GM23338 (cell line): ENCODE measurements around the gene PATE3. TPM values are rescaled to one million over a fixed set of nuclear protein-coding genes. Genes with fewer than 3 reads are reported as not detected.

ENCODE experiments used
- ATAC-seq: fragments of 200-7000 bp; cut with Tn5 transposase; 3 replicates; pipeline ENCODE4 v1.9.1; 2020
- DNase-seq: peaks from one replicate; pipeline ENCODE4 v3.0.0-alpha.2; 2015; ENCODE audit warnings: low spot score
- H2AFZ ChIP-seq: fragments of 200-600 bp; sonication (generic); 2 replicates; pipeline ENCODE4 v1.8.0; 2016; ENCODE audit warnings: antibody characterized with exemption, mild to moderate bottlenecking, moderate library complexity
- H3F3A ChIP-seq: fragments of 200-600 bp; sonication (generic); replicated peaks from 2 replicates; pipeline ENCODE4 v1.8.0; 2017; ENCODE audit warnings: antibody characterized with exemption, mixed run types, low read depth
- H3K27ac ChIP-seq: fragments of 200-600 bp; sonication (generic); 2 replicates; pipeline ENCODE4 v1.6.1; 2016; ENCODE audit warnings: low read depth
- H3K27me3 ChIP-seq: fragments of 200-600 bp; sonication (generic); 2 replicates; pipeline ENCODE4 v1.8.0; 2016; ENCODE audit warnings: mild to moderate bottlenecking, mixed run types, moderate library complexity; ENCODE audit not compliant: insufficient read depth
- H3K36me3 ChIP-seq: fragments of 200-600 bp; sonication (generic); 2 replicates; pipeline ENCODE4 v1.8.0; 2016; ENCODE audit warnings: mild to moderate bottlenecking; ENCODE audit not compliant: insufficient read depth
- H3K4me1 ChIP-seq: fragments of 200-600 bp; sonication (generic); 2 replicates; pipeline ENCODE4 v1.8.0; 2016; ENCODE audit warnings: mild to moderate bottlenecking, moderate library complexity; ENCODE audit not compliant: insufficient read depth
- H3K4me2 ChIP-seq: fragments of 200-600 bp; sonication (generic); 2 replicates; pipeline ENCODE4 v1.7.1; 2017; ENCODE audit warnings: mixed run types
- H3K4me3 ChIP-seq: fragments of 200-600 bp; sonication (generic); 2 replicates; pipeline ENCODE4 v1.6.1; 2016; ENCODE audit warnings: mixed run types
- H3K79me2 ChIP-seq: fragments of 200-600 bp; sonication (generic); replicated peaks from 2 replicates; pipeline ENCODE4 v1.8.0; 2017; ENCODE audit warnings: mild to moderate bottlenecking; ENCODE audit not compliant: insufficient read depth
- H3K9me2 ChIP-seq: fragments of 200-600 bp; sonication (generic); 2 replicates; pipeline ENCODE4 v1.8.0; 2017; ENCODE audit not compliant: insufficient read depth
- H4K20me1 ChIP-seq: fragments of 200-600 bp; sonication (generic); replicated peaks from 2 replicates; pipeline ENCODE4 v1.8.0; 2017; ENCODE audit warnings: mild to moderate bottlenecking; ENCODE audit not compliant: insufficient read depth
- H3K27ac Mint-ChIP-seq: 2 replicates; pipeline ENCODE4 v1.8.0; 2020; ENCODE audit warnings: inconsistent platforms, mild to moderate bottlenecking, moderate library complexity, mixed read lengths
- H3K27me3 Mint-ChIP-seq: 3 replicates; pipeline ENCODE4 v1.8.0; 2022; ENCODE audit warnings: low read depth, mild to moderate bottlenecking, moderate library complexity, mixed read lengths, inconsistent platforms; ENCODE audit not compliant: insufficient read depth, poor library complexity
- H3K36me3 Mint-ChIP-seq: 3 replicates; pipeline ENCODE4 v1.8.0; 2021; ENCODE audit warnings: low read depth, mild to moderate bottlenecking, inconsistent platforms, moderate library complexity, mixed read lengths
- H3K4me1 Mint-ChIP-seq: 3 replicates; pipeline ENCODE4 v1.8.0; 2020; ENCODE audit warnings: mild to moderate bottlenecking, inconsistent platforms, mixed read lengths
- H3K4me3 Mint-ChIP-seq: 3 replicates; pipeline ENCODE4 v1.8.0; 2021; ENCODE audit warnings: moderate library complexity, mild to moderate bottlenecking, inconsistent platforms, mixed read lengths
- H3K9me3 Mint-ChIP-seq: 3 replicates; pipeline ENCODE4 v1.8.0; 2020; ENCODE audit warnings: moderate library complexity, mild to moderate bottlenecking, inconsistent platforms, mixed read lengths
- EZH2phosphoT487 ChIP-seq: fragments of 200-600 bp; sonication (generic); IDR thresholded peaks from one replicate; pipeline ENCODE4 v1.8.1; 2018; ENCODE audit warnings: antibody characterized with exemption; ENCODE audit not compliant: unreplicated experiment
- JUNB ChIP-seq: IDR thresholded peaks from one replicate; pipeline ENCODE4 v1.6.1; 2016; ENCODE audit warnings: antibody characterized with exemption; ENCODE audit not compliant: unreplicated experiment
- polyA plus RNA-seq: library from polyadenylated mRNA; unstranded; fragments of >200 nt; fragmentation: Nextera tagmentation; extraction: Ambion mirVana; gene quantifications from 2 replicates; pipeline ENCODE4 v1.2.1, GENCODE V29; 2016
- total RNA-seq: library from RNA; depleted of rRNA; stranded (reverse); fragments of >200 nt; shearing (Covaris generic); gene quantifications from 2 replicates; pipeline ENCODE4 v1.2.3, GENCODE V29; 2014; rRNA removed
- TF ChIP-seq, protein P1 (sequence below), 2 experiments: fragments of 200-600 bp in 1 of 2; sonication (generic) in 1 of 2; conservative IDR thresholded peaks; 2 replicates each; pipeline versions ENCODE4 v1.5.1 to v1.6.1; 2016 to 2017; ENCODE audit warnings: antibody characterized with exemption in 2 of 2, low read depth in 2 of 2, mild to moderate bottlenecking in 2 of 2, moderate library complexity in 1 of 2

PATE3 gene
- total and polyA plus RNA-seq, 2 experiments from 2014 or later, result not detected

DNA sequence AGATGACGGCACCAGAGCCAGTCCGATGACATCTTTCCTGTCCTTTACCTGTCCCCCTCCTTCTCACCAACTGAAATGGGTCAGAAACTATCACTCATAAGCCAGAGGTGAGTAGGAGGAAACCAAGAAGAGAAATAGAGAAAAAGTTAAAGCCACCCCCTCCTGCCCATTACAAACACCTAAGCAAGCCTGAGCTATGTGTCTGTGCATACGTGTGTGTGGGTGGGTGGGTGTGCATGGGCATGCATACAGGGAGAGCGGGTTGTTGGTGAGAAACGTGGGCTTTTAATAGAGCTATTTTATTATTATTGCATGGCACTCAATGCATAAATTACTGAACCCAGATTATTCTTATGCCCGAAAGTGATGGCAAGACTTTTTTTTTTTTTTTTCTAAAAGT lies 47.8 kb downstream of the PATE3 start:
- no peak overlapping the region for H3K4me2 ChIP-seq
- H2AFZ ChIP-seq, result no peak overlapping the region
- H3K27ac Mint-ChIP-seq, result no peak overlapping the region
- H3K79me2 ChIP-seq, result no peaks in the 10 kb centered on the region
- no peaks in the 10 kb centered on the region for H3K27me3 ChIP-seq
- H3K9me2 ChIP-seq, result no peaks in the 10 kb centered on the region
- no peak for TF ChIP-seq EZH2phosphoT487
- TF ChIP-seq, protein P1, sequence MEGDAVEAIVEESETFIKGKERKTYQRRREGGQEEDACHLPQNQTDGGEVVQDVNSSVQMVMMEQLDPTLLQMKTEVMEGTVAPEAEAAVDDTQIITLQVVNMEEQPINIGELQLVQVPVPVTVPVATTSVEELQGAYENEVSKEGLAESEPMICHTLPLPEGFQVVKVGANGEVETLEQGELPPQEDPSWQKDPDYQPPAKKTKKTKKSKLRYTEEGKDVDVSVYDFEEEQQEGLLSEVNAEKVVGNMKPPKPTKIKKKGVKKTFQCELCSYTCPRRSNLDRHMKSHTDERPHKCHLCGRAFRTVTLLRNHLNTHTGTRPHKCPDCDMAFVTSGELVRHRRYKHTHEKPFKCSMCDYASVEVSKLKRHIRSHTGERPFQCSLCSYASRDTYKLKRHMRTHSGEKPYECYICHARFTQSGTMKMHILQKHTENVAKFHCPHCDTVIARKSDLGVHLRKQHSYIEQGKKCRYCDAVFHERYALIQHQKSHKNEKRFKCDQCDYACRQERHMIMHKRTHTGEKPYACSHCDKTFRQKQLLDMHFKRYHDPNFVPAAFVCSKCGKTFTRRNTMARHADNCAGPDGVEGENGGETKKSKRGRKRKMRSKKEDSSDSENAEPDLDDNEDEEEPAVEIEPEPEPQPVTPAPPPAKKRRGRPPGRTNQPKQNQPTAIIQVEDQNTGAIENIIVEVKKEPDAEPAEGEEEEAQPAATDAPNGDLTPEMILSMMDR (conservative IDR thresholded peaks at IDR 0.05; ENCODE audit: low read depth in 2 of 2), result no peak
- no peak for TF ChIP-seq JUNB
- H3K4me1 ChIP-seq, result no peaks in the 10 kb centered on the region
- H4K20me1 ChIP-seq, result no peaks in the 10 kb centered on the region
- no peaks in the 10 kb centered on the region for H3K4me1 Mint-ChIP-seq
- peaks cover 2% of the 10 kb centered on the region for H3K27me3 Mint-ChIP-seq
- peaks cover 9% of the 10 kb centered on the region for H3K9me3 Mint-ChIP-seq
- no peaks in the 10 kb centered on the region for H3K36me3 Mint-ChIP-seq
- H3F3A ChIP-seq, result no peaks in the 10 kb centered on the region
- no peak overlapping the region for H3K4me3 ChIP-seq
- no peak for DNase-seq
- no peak overlapping the region for H3K4me3 Mint-ChIP-seq
- H3K36me3 ChIP-seq, result no peaks in the 10 kb centered on the region
- ATAC-seq, result no peak
- H3K27ac ChIP-seq, result no peak overlapping the region

Other genes starting within 250 kb of the PATE3 start
- gene EI24, start 218.7 kb upstream of the PATE3 start, total RNA-seq, result 122 and 174 TPM in 2 replicates
- gene EI24, start 218.7 kb upstream of the PATE3 start, polyA plus RNA-seq, result 132 and 135 TPM in 2 replicates
- 156 TPM in 2 replicates for gene STT3A, start 195.3 kb upstream of the PATE3 start, total RNA-seq
- gene STT3A, start 195.3 kb upstream of the PATE3 start, polyA plus RNA-seq, result 91.7 and 92.9 TPM in 2 replicates
- gene CHEK1, start 163.0 kb upstream of the PATE3 start, total RNA-seq, result 96.4 and 102 TPM in 2 replicates
- gene CHEK1, start 163.0 kb upstream of the PATE3 start, polyA plus RNA-seq, result 90.0 and 93.1 TPM in 2 replicates
- not detected in 2 replicates for gene ACRV1, start 107.3 kb upstream of the PATE3 start, total RNA-seq
- gene ACRV1, start 107.3 kb upstream of the PATE3 start, polyA plus RNA-seq, result 0.65 and 1.1 TPM in 2 replicates
- not detected in 2 replicates for gene PATE1, start 41.8 kb upstream of the PATE3 start, total RNA-seq
- not detected in 2 replicates for gene PATE1, start 41.8 kb upstream of the PATE3 start, polyA plus RNA-seq
- gene PATE2, start 9.3 kb upstream of the PATE3 start, total RNA-seq, result not detected in 2 replicates
- 0.14 and 0.16 TPM in 2 replicates for gene PATE2, start 9.3 kb upstream of the PATE3 start, polyA plus RNA-seq
- not detected in 2 replicates for gene PATE4, start 45.2 kb downstream of the PATE3 start, total RNA-seq
- gene PATE4, start 45.2 kb downstream of the PATE3 start, polyA plus RNA-seq, result not detected in 2 replicates
- gene HYLS1, start 99.5 kb downstream of the PATE3 start, total RNA-seq, result 13.1 and 14.6 TPM in 2 replicates
- 20.7 and 25.7 TPM in 2 replicates for gene HYLS1, start 99.5 kb downstream of the PATE3 start, polyA plus RNA-seq
- gene PUS3, start 115.1 kb downstream of the PATE3 start, total RNA-seq, result 24.1 and 35.8 TPM in 2 replicates
- gene PUS3, start 115.1 kb downstream of the PATE3 start, polyA plus RNA-seq, result 12.0 and 15.8 TPM in 2 replicates
- 20.7 and 23.6 TPM in 2 replicates for gene DDX25, start 116.4 kb downstream of the PATE3 start, total RNA-seq
- 20.6 and 21.2 TPM in 2 replicates for gene DDX25, start 116.4 kb downstream of the PATE3 start, polyA plus RNA-seq
- gene VSIG10L2, start 157.9 kb downstream of the PATE3 start, total RNA-seq, result not detected in 2 replicates
- gene VSIG10L2, start 157.9 kb downstream of the PATE3 start, polyA plus RNA-seq, result 0.59 and 0.63 TPM in 2 replicates